MM.1S (cell line): ENCODE data around the gene AKAP1.

Experiments
- DNase-seq: peaks from one replicate; pipeline ENCODE4 v3.0.0-alpha.2; 2015
- H2AFZ ChIP-seq: fragments of 300-600 bp; sonication (generic); 2 replicates; pipeline ENCODE4 v1.6.0; 2016; ENCODE audit warnings: antibody characterized with exemption, low read length
- H3F3A ChIP-seq: fragments of 300-600 bp; sonication (generic); 2 replicates; pipeline ENCODE4 v1.6.1; 2016; ENCODE audit warnings: mild to moderate bottlenecking, antibody characterized with exemption, low read length, moderate library complexity, mixed read lengths; ENCODE audit not compliant: insufficient read depth
- H3K27ac ChIP-seq: fragments of 300-600 bp; sonication (generic); 2 replicates; pipeline ENCODE4 v1.5.1; 2016; ENCODE audit warnings: mild to moderate bottlenecking, low read length
- H3K27me3 ChIP-seq: fragments of 300-600 bp; sonication (generic); replicated peaks from 2 replicates; pipeline ENCODE4 v1.6.0; 2016; ENCODE audit warnings: low read length; ENCODE audit not compliant: insufficient read depth
- H3K36me3 ChIP-seq: fragments of 300-600 bp; sonication (generic); replicated peaks from 2 replicates; pipeline ENCODE4 v1.6.1; 2016; ENCODE audit warnings: mild to moderate bottlenecking, low read length, mixed read lengths; ENCODE audit not compliant: insufficient read depth
- H3K4me1 ChIP-seq: fragments of 300-600 bp; sonication (generic); 2 replicates; pipeline ENCODE4 v1.6.1; 2016; ENCODE audit warnings: low read length, mixed read lengths
- H3K4me2 ChIP-seq: fragments of 300-600 bp; sonication (generic); 2 replicates; pipeline ENCODE4 v1.6.0; 2016; ENCODE audit warnings: low read depth, low read length
- H3K4me3 ChIP-seq: fragments of 300-600 bp; sonication (generic); 2 replicates; pipeline ENCODE4 v1.5.1; 2016; ENCODE audit warnings: low read length, mixed read lengths
- H3K79me2 ChIP-seq: fragments of 300-600 bp; sonication (generic); 2 replicates; pipeline ENCODE4 v1.6.1; 2016; ENCODE audit warnings: mixed run types, low read length, mixed read lengths
- H3K9ac ChIP-seq: fragments of 300-600 bp; sonication (generic); 2 replicates; pipeline ENCODE4 v1.6.1; 2016; ENCODE audit warnings: low read length, mixed read lengths
- H3K9me2 ChIP-seq: fragments of 300-600 bp; sonication (generic); replicated peaks from 2 replicates; pipeline ENCODE4 v1.6.1; 2016; ENCODE audit warnings: mild to moderate bottlenecking, low read length, mixed read lengths; ENCODE audit not compliant: insufficient read depth
- H3K9me3 ChIP-seq: fragments of 300-600 bp; sonication (generic); replicated peaks from 2 replicates; pipeline ENCODE4 v1.6.1; 2016; ENCODE audit warnings: mild to moderate bottlenecking, low read length, mixed read lengths; ENCODE audit not compliant: insufficient read depth
- H4K20me1 ChIP-seq: fragments of 300-600 bp; sonication (generic); 2 replicates; pipeline ENCODE4 v1.6.1; 2016; ENCODE audit warnings: mild to moderate bottlenecking, low read length, moderate library complexity, mixed read lengths; ENCODE audit not compliant: insufficient read depth
- CTCF ChIP-seq: fragments of 300-600 bp; sonication (generic); IDR thresholded peaks from 2 replicates; pipeline ENCODE4 v1.5.1; 2016; ENCODE audit warnings: antibody characterized with exemption, low read length, mixed read lengths
- EZH2 ChIP-seq: fragments of 300-600 bp; sonication (generic); optimal IDR thresholded peaks from 2 replicates; pipeline ENCODE3; 2017; ENCODE audit warnings: low read depth, mild to moderate bottlenecking, antibody characterized with exemption, low read length, mixed read lengths
- EZH2phosphoT487 ChIP-seq: fragments of 300-600 bp; sonication (generic); IDR thresholded peaks from 2 replicates; pipeline ENCODE4 v1.6.1; 2018; ENCODE audit warnings: antibody characterized with exemption, low read length

AKAP1 gene

GRCh38 chr17:57138030-57138911 is 53.2 kb downstream of the AKAP1 start:
- TF ChIP-seq EZH2phosphoT487 (no peak), EZH2 (no peak), CTCF (no peak)
- Histone ChIP-seq H3K9me2 (no peaks in the 10 kb centered on the region), H2AFZ (no peak overlapping the region), H3K27me3 (no peaks in the 10 kb centered on the region), H3F3A (no peaks in the 10 kb centered on the region), H3K9me3 (no peaks in the 10 kb centered on the region), H3K4me2 (no peak overlapping the region), H3K79me2 (no peaks in the 10 kb centered on the region), H3K4me1 (no peaks in the 10 kb centered on the region), H3K9ac (no peak overlapping the region), H3K4me3 (no peak overlapping the region), H4K20me1 (no peaks in the 10 kb centered on the region), H3K36me3 (no peaks in the 10 kb centered on the region), H3K27ac (no peak overlapping the region)
- no peak for DNase-seq

GRCh38 chr17:57138956-57139576 is 54.0 kb downstream of the AKAP1 start:
- H2AFZ ChIP-seq: no peak overlapping the region
- H3K9me3 ChIP-seq: no peaks in the 10 kb centered on the region
- no peaks in the 10 kb centered on the region for H3K4me1 ChIP-seq
- no peak overlapping the region for H3K4me3 ChIP-seq
- no peaks in the 10 kb centered on the region for H3K79me2 ChIP-seq
- no peak for TF ChIP-seq EZH2phosphoT487
- no peak for TF ChIP-seq CTCF
- TF ChIP-seq EZH2: no peak
- H3K9ac ChIP-seq: no peak overlapping the region
- no peaks in the 10 kb centered on the region for H3F3A ChIP-seq
- H3K4me2 ChIP-seq: no peak overlapping the region
- no peak for DNase-seq
- H3K36me3 ChIP-seq: no peaks in the 10 kb centered on the region
- H3K9me2 ChIP-seq: no peaks in the 10 kb centered on the region
- no peaks in the 10 kb centered on the region for H3K27me3 ChIP-seq
- no peak overlapping the region for H3K27ac ChIP-seq
- H4K20me1 ChIP-seq: no peaks in the 10 kb centered on the region

- Histone ChIP-seq H4K20me1 (no peaks in the 10 kb centered on the region), H3K27ac (no peak overlapping the region), H3K9me3 (no peaks in the 10 kb centered on the region), H3K36me3 (no peaks in the 10 kb centered on the region), H3K9ac (no peak overlapping the region), H2AFZ (no peak overlapping the region), H3K4me1 (no peaks in the 10 kb centered on the region), H3K9me2 (no peaks in the 10 kb centered on the region), H3K4me3 (no peak overlapping the region), H3K27me3 (no peaks in the 10 kb centered on the region), H3K4me2 (no peak overlapping the region), H3K79me2 (no peaks in the 10 kb centered on the region), H3F3A (no peaks in the 10 kb centered on the region)
- TF ChIP-seq EZH2 (no peak), CTCF (no peak), EZH2phosphoT487 (no peak)
- no peak for DNase-seq
Measured at GRCh38 chr17:57140316-57140715, 55.3 kb downstream of the AKAP1 start.
